Mesothelial cell of epicardium (in vitro differentiated cells): ENCODE data around the gene GALR2. TPM values are rescaled to one million over a fixed set of nuclear protein-coding genes. Genes with fewer than 3 reads are reported as not detected.

Source experiments
- DNase-seq, 2 experiments: peaks; one replicate each; pipeline ENCODE4 v3.0.0; 2021; ENCODE audit warnings: low spot score in 2 of 2; ENCODE audit not compliant: unreplicated experiment in 2 of 2
- H3K27ac Mint-ChIP-seq: 2 replicates; pipeline ENCODE4 v1.8.0; 2021; ENCODE audit warnings: mixed read lengths
- H3K27me3 Mint-ChIP-seq: 2 replicates; pipeline ENCODE4 v1.8.0; 2021; ENCODE audit warnings: low read depth, mixed read lengths
- H3K36me3 Mint-ChIP-seq: 2 replicates; pipeline ENCODE4 v1.8.0; 2021; ENCODE audit warnings: mixed read lengths
- H3K4me1 Mint-ChIP-seq: 2 replicates; pipeline ENCODE4 v1.8.0; 2021; ENCODE audit warnings: mixed read lengths
- H3K4me3 Mint-ChIP-seq: 2 replicates; pipeline ENCODE4 v1.8.0; 2021; ENCODE audit warnings: mild to moderate bottlenecking, moderate library complexity, mixed read lengths
- H3K9me3 Mint-ChIP-seq: 2 replicates; pipeline ENCODE4 v1.8.0; 2021; ENCODE audit warnings: mixed read lengths
- microRNA-seq: library from miRNA; unstranded; fragments of <30 nt; microRNA quantifications from one replicate; pipeline ENCODE4 v1.2.0, GENCODE V29; 2021; ENCODE audit warnings: inconsistent platforms, mixed read lengths
- total RNA-seq: library from RNA; stranded (reverse); gene quantifications from 3 replicates; pipeline ENCODE4 v1.2.1, GENCODE V29; 2021
- TF ChIP-seq, protein P1 (sequence below): fragments of 200-600 bp; sonication (generic); IDR thresholded peaks from one replicate; pipeline ENCODE4 v1.5.0; 2021; ENCODE audit warnings: antibody characterized with exemption; ENCODE audit not compliant: unreplicated experiment

Gene GALR2
- total RNA-seq, 1 donor from 2014 or later = not detected

GRCh38 chr17:76124582-76125390 is 50.2 kb downstream of the GALR2 start:
- no peak for DNase-seq
- H3K27ac Mint-ChIP-seq = no peak overlapping the region
- no peaks in the 10 kb centered on the region for H3K9me3 Mint-ChIP-seq
- H3K36me3 Mint-ChIP-seq = no peaks in the 10 kb centered on the region
- no peaks in the 10 kb centered on the region for H3K27me3 Mint-ChIP-seq
- TF ChIP-seq, protein P1, sequence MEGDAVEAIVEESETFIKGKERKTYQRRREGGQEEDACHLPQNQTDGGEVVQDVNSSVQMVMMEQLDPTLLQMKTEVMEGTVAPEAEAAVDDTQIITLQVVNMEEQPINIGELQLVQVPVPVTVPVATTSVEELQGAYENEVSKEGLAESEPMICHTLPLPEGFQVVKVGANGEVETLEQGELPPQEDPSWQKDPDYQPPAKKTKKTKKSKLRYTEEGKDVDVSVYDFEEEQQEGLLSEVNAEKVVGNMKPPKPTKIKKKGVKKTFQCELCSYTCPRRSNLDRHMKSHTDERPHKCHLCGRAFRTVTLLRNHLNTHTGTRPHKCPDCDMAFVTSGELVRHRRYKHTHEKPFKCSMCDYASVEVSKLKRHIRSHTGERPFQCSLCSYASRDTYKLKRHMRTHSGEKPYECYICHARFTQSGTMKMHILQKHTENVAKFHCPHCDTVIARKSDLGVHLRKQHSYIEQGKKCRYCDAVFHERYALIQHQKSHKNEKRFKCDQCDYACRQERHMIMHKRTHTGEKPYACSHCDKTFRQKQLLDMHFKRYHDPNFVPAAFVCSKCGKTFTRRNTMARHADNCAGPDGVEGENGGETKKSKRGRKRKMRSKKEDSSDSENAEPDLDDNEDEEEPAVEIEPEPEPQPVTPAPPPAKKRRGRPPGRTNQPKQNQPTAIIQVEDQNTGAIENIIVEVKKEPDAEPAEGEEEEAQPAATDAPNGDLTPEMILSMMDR = no peak
- H3K4me3 Mint-ChIP-seq = no peak overlapping the region
- H3K4me1 Mint-ChIP-seq = peaks cover 17% of the 10 kb centered on the region

- no peaks in the 10 kb centered on the region for H3K9me3 Mint-ChIP-seq
- H3K27me3 Mint-ChIP-seq = no peaks in the 10 kb centered on the region
- no peak overlapping the region for H3K4me3 Mint-ChIP-seq
- TF ChIP-seq, protein P1 = no peak
- H3K27ac Mint-ChIP-seq = no peak overlapping the region
- H3K36me3 Mint-ChIP-seq = no peaks in the 10 kb centered on the region
- peaks cover 17% of the 10 kb centered on the region for H3K4me1 Mint-ChIP-seq
- no peak for DNase-seq
Observed at GRCh38 chr17:76125391-76125675, 50.8 kb downstream of the GALR2 start.

GRCh38 chr17:76125922-76126321 is 51.3 kb downstream of the GALR2 start:
- H3K27me3 Mint-ChIP-seq = peaks cover 5% of the 10 kb centered on the region
- no peaks in the 10 kb centered on the region for H3K9me3 Mint-ChIP-seq
- H3K4me1 Mint-ChIP-seq = peaks cover 21% of the 10 kb centered on the region
- TF ChIP-seq, protein P1 = no peak
- no peak overlapping the region for H3K4me3 Mint-ChIP-seq
- no peaks in the 10 kb centered on the region for H3K36me3 Mint-ChIP-seq
- H3K27ac Mint-ChIP-seq = no peak overlapping the region
- DNase-seq = no peak

Small RNA genes lying within 50 kb of the gene (microRNA-seq; reads per million reads assigned to microRNA genes)
- 9.4 reads per million, percentile 31 among the genes with 10 or more reads in this experiment for gene MIR6868

Other genes with a start within 250 kb of the GALR2 start
- gene UNC13D, start 230.4 kb upstream of the GALR2 start, total RNA-seq = 6.0 to 7.7 TPM (median 6.8 TPM) in 3 replicates
- gene WBP2, start 219.4 kb upstream of the GALR2 start, total RNA-seq = 42.3 to 46.0 TPM (median 45.8 TPM) in 3 replicates
- gene TRIM47, start 196.2 kb upstream of the GALR2 start, total RNA-seq = 2.8 to 3.1 TPM (median 2.9 TPM) in 3 replicates
- 21.2 to 21.9 TPM (median 21.4 TPM) in 3 replicates for gene TRIM65, start 177.8 kb upstream of the GALR2 start, total RNA-seq
- 77.8 to 91.1 TPM (median 82.2 TPM) in 3 replicates for gene MRPL38, start 169.9 kb upstream of the GALR2 start, total RNA-seq
- gene FBF1, start 133.7 kb upstream of the GALR2 start, total RNA-seq = 22.4 to 24.6 TPM (median 23.4 TPM) in 3 replicates
- 52.2 to 57.5 TPM (median 54.3 TPM) in 3 replicates for gene ACOX1, start 95.6 kb upstream of the GALR2 start, total RNA-seq
- 35.5 to 39.4 TPM (median 37.5 TPM) in 3 replicates for gene TEN1, start 95.5 kb upstream of the GALR2 start, total RNA-seq
- 34.7 to 36.5 TPM (median 34.9 TPM) in 3 replicates for gene CDK3, start 73.9 kb upstream of the GALR2 start, total RNA-seq
- 0.16 to 0.47 TPM (median 0.25 TPM) in 3 replicates for gene EVPL, start 47.5 kb upstream of the GALR2 start, total RNA-seq
- 74.9 to 80.5 TPM (median 80.1 TPM) in 3 replicates for gene SRP68, start 2.3 kb upstream of the GALR2 start, total RNA-seq
- gene ZACN, start 4.4 kb downstream of the GALR2 start, total RNA-seq = 0.18 TPM in 1 of 3 replicates, not detected in the others
- gene EXOC7, start 29.0 kb downstream of the GALR2 start, total RNA-seq = 254 to 261 TPM (median 258 TPM) in 3 replicates
- gene FOXJ1, start 66.5 kb downstream of the GALR2 start, total RNA-seq = 2.0 to 2.1 TPM (median 2.1 TPM) in 3 replicates
- gene RNF157, start 165.7 kb downstream of the GALR2 start, total RNA-seq = 6.8 to 8.0 TPM (median 7.8 TPM) in 3 replicates
- 25.3 to 26.4 TPM (median 25.7 TPM) in 3 replicates for gene UBALD2, start 190.6 kb downstream of the GALR2 start, total RNA-seq
- 7.2 to 8.6 TPM (median 7.7 TPM) in 3 replicates for gene QRICH2, start 233.5 kb downstream of the GALR2 start, total RNA-seq